Measurements from ENCODE around the gene TMSB15A.
A peak's percentile ranks its signal among the peaks of the same experiment; 100 is the strongest.
"Not testable (repeated sequence)": the region's sequence is repeated elsewhere in the genome, so short reads cannot be mapped to it uniquely, and the experiment has no call there.

The TMSB15A gene

GRCh38 chrX:102515975-102516941, at the start of gene TMSB15A:
TMSB15A (minus strand) TSS chrX:102516739.
- Mint-ChIP-seq H3K4me1 (ENCODE audit: low read depth) (peaks cover 6% of the 10 kb centered on the region), H3K4me3 (peak within 1 kb of the TSS; percentile 84), H3K27me3 (peaks cover 25% of the 10 kb centered on the region), H3K9me3 (ENCODE audit: low read depth) (no peaks in the 10 kb centered on the region), H3K27ac (no peak within 1 kb of the TSS), H3K36me3 (no peaks in the 10 kb centered on the region)

- no peak overlapping the region for H3K4me3 Mint-ChIP-seq
- no peak overlapping the region for H3K27ac Mint-ChIP-seq
- no peaks in the 10 kb centered on the region for H3K27me3 Mint-ChIP-seq
- no peaks in the 10 kb centered on the region for H3K9me3 Mint-ChIP-seq (ENCODE audit: low read depth)
- H3K36me3 Mint-ChIP-seq = no peaks in the 10 kb centered on the region
- H3K4me1 Mint-ChIP-seq (ENCODE audit: low read depth) = no peaks in the 10 kb centered on the region
Measured at GRCh38 chrX:102560423-102561068, 44.0 kb upstream of the TMSB15A start.

DNA sequence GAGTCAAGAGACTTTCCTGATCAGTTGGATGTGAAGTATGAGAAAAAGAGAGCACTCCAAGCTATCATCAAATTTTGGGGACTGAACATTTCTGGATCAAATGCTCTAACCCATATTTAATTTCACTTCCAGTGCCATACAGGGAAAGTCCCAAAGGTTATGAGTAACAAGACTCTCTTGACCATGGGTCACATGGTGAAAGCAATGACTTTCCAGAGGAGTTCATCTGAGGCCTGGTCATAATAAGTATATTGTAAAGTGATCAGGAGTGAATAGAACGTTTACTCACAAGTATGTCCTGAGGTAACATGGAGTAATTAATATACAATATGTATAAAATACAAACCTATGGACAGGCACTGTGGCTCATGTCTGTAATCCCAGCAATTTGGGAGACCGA, 42.1 kb upstream of the TMSB15A start:
- no peak overlapping the region for H3K27ac Mint-ChIP-seq
- no peak overlapping the region for H3K4me3 Mint-ChIP-seq
- no peaks in the 10 kb centered on the region for H3K9me3 Mint-ChIP-seq (ENCODE audit: low read depth)
- no peaks in the 10 kb centered on the region for H3K27me3 Mint-ChIP-seq
- H3K4me1 Mint-ChIP-seq (ENCODE audit: low read depth) = no peaks in the 10 kb centered on the region
- no peaks in the 10 kb centered on the region for H3K36me3 Mint-ChIP-seq

- no peaks in the 10 kb centered on the region for H3K36me3 Mint-ChIP-seq
- H3K4me1 Mint-ChIP-seq (ENCODE audit: low read depth) = peaks cover 1% of the 10 kb centered on the region
- no peak overlapping the region for H3K27ac Mint-ChIP-seq
- peaks cover 2% of the 10 kb centered on the region for H3K27me3 Mint-ChIP-seq
- H3K9me3 Mint-ChIP-seq (ENCODE audit: low read depth) = no peaks in the 10 kb centered on the region
- no peak overlapping the region for H3K4me3 Mint-ChIP-seq
Measured at GRCh38 chrX:102548231-102548630, 31.7 kb upstream of the TMSB15A start.

DNA sequence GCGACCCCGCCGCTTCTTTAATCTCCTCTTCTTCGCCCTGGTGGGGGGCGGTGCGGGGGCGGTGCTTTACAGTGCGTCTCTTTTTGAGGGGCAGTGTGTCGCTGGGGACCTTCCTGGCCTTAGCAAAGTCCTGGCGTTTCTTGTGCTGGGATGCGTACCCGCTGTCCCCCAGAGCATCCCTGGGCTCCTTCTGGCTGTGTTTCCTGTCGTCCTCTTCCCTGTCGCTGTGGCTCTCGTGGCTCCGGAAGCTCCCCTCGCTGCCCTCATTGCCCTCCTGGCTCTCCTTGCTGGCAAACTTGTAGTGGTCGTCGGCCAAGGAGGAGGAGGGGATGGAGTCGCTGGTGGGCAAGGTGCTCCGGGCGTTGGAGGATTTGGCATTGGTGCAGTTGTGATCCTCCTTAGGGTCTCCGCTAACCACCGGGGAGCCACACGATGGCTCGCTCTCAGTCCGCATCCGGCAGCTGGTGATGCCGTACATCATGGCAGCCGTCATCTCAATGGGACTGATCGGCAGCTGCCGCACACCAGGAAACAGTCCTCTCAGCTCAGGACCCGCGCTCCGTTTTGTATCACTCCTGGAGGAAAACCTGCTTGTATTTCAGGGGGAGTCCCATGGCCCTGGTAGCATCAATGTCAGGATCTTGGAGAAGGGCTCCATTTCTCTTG, 30.4 kb upstream of the TMSB15A start:
- no peaks in the 10 kb centered on the region for H3K9me3 Mint-ChIP-seq (ENCODE audit: low read depth)
- H3K4me1 Mint-ChIP-seq (ENCODE audit: low read depth) = peaks cover 1% of the 10 kb centered on the region
- H3K36me3 Mint-ChIP-seq = no peaks in the 10 kb centered on the region
- H3K27ac Mint-ChIP-seq = no peak overlapping the region
- H3K4me3 Mint-ChIP-seq = peak overlapping the region; percentile 81
- peaks cover 2% of the 10 kb centered on the region for H3K27me3 Mint-ChIP-seq

DNA sequence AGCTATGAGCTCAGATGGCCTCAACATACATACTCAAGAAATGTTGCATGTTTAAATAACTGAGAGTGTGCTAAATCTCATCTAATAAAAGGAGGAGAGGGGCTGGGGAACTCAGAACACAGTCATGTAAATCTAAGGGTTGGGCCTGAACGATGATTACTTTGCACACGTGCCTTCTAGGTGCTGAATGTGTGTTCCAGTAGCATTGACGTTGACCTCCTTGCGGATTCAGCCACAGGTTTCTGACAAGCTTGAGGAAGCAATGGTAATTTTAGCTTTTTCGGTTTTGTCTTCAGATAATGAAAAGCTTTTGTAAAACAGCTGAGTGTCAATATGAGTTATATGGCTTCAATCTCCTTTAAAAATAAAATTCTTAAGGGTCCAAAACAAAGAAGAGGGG, 29.6 kb upstream of the TMSB15A start:
- not testable (repeated sequence) for H3K4me3 Mint-ChIP-seq; H3K27ac Mint-ChIP-seq; H3K27me3 Mint-ChIP-seq; H3K36me3 Mint-ChIP-seq; H3K4me1 Mint-ChIP-seq (ENCODE audit: low read depth); H3K9me3 Mint-ChIP-seq (ENCODE audit: low read depth)

DNA sequence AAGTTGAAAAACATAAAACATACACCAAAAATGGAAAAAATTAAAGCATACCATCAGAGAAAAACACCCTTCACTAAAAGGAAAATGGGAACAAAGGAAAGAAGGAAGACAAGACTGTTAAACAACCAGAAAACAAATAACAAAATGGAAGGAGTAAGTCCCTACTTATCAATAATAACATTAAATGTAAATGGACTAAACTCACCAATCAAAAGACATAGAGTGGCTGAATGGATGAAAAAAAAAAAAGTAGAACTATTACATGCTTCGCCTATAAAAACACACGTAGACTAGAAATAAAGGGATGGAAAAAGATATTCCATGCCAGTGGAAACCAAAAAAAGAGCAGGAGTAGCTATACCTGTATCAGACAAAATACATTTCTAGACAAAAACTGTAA, 19.4 kb upstream of the TMSB15A start:
- H3K36me3 Mint-ChIP-seq = no peaks in the 10 kb centered on the region
- no peaks in the 10 kb centered on the region for H3K9me3 Mint-ChIP-seq (ENCODE audit: low read depth)
- H3K27ac Mint-ChIP-seq = no peak overlapping the region

DNA sequence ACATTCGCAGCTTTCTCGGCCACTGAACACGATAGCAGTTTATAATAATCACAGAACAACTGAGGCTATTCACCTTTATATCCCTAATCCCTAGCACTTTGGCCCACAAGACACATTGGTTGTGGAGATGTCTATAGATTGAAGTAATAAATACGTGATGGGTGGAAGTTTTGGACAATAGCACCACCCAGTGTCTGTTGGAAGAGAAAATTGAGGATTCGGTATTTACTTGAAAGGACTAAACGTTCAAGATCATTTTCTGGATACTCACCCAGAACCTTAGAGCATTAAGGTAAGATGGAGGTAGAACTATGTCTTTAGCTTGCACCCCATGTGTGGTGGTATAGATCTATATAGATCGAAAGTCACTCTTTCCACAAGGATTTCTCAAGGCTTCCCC, 787 bp upstream of the TMSB15A start:
- no peaks in the 10 kb centered on the region for H3K36me3 Mint-ChIP-seq
- H3K4me3 Mint-ChIP-seq = peak overlapping the region; percentile 40
- no peak overlapping the region for H3K27ac Mint-ChIP-seq
- no peaks in the 10 kb centered on the region for H3K9me3 Mint-ChIP-seq (ENCODE audit: low read depth)
- peaks cover 6% of the 10 kb centered on the region for H3K4me1 Mint-ChIP-seq (ENCODE audit: low read depth)
- peaks cover 25% of the 10 kb centered on the region for H3K27me3 Mint-ChIP-seq

More for the DNA sequence above, 19.4 kb upstream of the TMSB15A start:
- H3K4me3 Mint-ChIP-seq = no peak overlapping the region
- H3K27me3 Mint-ChIP-seq = no peaks in the 10 kb centered on the region
- no peaks in the 10 kb centered on the region for H3K4me1 Mint-ChIP-seq (ENCODE audit: low read depth)

DNA sequence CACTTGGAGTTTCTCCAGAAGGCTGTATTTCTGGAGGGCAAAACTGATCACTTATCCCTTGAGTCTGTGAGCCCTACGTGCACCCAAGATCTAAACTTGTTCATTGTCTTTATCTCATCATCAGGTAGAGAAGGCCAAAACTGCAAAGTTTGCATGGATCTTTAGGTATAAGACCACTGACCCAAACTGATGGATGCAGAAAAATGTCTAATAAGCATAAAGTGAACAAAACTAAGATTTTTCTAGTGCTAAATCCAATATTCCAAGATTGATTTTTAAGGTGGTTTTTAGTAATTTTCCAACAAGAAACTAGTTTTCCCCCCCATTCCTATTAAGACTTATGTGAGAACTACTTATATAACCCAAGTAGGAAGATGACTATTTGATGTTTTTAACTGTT, 2.0 kb downstream of the TMSB15A start:
- H3K4me3 Mint-ChIP-seq = no peak overlapping the region
- H3K36me3 Mint-ChIP-seq = no peaks in the 10 kb centered on the region
- peaks cover 6% of the 10 kb centered on the region for H3K4me1 Mint-ChIP-seq (ENCODE audit: low read depth)
- no peak overlapping the region for H3K27ac Mint-ChIP-seq
- H3K27me3 Mint-ChIP-seq = peaks cover 25% of the 10 kb centered on the region
- H3K9me3 Mint-ChIP-seq (ENCODE audit: low read depth) = no peaks in the 10 kb centered on the region

DNA sequence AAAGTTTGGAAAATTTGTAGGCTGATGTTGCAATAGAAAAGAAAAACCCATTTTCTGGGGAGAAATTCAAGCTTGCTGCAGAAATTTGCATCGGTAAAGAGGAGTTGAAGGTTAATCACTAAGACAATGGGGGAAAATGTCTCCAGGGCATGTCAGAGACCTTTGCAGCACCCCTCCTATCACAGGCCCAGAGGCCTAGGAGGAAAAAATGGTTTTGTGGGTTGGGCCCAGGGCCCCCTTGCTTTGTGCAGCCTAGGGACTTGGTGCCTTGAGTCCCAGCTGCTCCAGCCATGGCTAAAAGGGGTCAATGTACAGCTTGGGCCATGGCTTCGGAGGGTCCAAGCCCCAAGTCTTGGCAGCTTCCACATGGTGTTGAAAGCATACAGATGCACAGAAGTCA, 17.8 kb downstream of the TMSB15A start:
- H3K4me1 Mint-ChIP-seq (ENCODE audit: low read depth) = no peaks in the 10 kb centered on the region
- no peak overlapping the region for H3K4me3 Mint-ChIP-seq
- no peaks in the 10 kb centered on the region for H3K36me3 Mint-ChIP-seq
- peaks cover 3% of the 10 kb centered on the region for H3K27me3 Mint-ChIP-seq
- H3K27ac Mint-ChIP-seq = no peak overlapping the region
- no peaks in the 10 kb centered on the region for H3K9me3 Mint-ChIP-seq (ENCODE audit: low read depth)

- no peak overlapping the region for H3K4me3 Mint-ChIP-seq
- H3K9me3 Mint-ChIP-seq (ENCODE audit: low read depth) = no peaks in the 10 kb centered on the region
- H3K4me1 Mint-ChIP-seq (ENCODE audit: low read depth) = no peaks in the 10 kb centered on the region
- peaks cover 3% of the 10 kb centered on the region for H3K27me3 Mint-ChIP-seq
- H3K36me3 Mint-ChIP-seq = no peaks in the 10 kb centered on the region
- no peak overlapping the region for H3K27ac Mint-ChIP-seq
Measured at GRCh38 chrX:102491766-102492165, 24.8 kb downstream of the TMSB15A start.

DNA sequence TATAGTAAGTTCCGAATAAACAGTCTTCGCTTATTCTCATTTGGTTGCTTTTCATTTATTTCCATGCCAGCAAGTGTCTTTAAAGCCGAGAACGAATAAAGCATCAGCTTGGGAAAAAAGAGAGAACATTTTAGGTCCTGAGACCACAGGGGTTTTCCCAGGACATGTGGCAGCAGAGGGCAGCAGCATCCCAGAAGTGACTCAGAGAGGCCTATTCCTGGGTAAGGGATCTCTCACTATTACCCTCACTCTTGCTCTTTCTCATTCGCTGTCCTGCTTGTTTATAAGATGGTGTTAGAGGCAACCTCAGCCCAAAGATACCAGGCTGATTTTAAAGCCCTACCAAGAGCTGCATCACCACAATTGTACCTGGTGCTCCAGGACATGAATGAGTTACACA, 37.8 kb downstream of the TMSB15A start:
- H3K4me1 Mint-ChIP-seq (ENCODE audit: low read depth); H3K27me3 Mint-ChIP-seq; H3K27ac Mint-ChIP-seq; H3K36me3 Mint-ChIP-seq; H3K4me3 Mint-ChIP-seq; H3K9me3 Mint-ChIP-seq (ENCODE audit: low read depth): not testable (repeated sequence)

- H3K27ac Mint-ChIP-seq; H3K4me3 Mint-ChIP-seq; H3K36me3 Mint-ChIP-seq; H3K27me3 Mint-ChIP-seq; H3K9me3 Mint-ChIP-seq (ENCODE audit: low read depth); H3K4me1 Mint-ChIP-seq (ENCODE audit: low read depth): not testable (repeated sequence)
Measured at GRCh38 chrX:102471762-102472220, 44.7 kb downstream of the TMSB15A start, which contains the start of gene TCP11X2. TCP11X2 (minus strand) TSS chrX:102471812.

DNA sequence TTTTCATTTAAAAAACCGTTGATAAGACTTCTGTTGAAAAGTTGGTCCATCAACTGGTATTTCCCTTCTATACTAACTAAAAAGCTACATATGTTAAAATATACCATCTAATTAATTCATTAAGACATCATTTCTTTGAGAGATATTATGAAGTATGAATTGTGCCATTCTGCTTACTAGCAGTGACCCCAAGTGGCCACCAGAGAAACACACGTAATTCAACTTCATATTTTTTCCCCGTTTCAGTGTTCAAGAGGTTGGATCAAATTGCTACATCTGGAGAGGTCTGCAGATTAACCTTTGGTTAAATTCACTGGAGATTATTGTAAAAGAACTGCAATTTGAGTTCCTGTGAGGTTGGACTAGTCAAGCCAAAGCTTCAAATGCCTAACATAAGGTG, 46.3 kb downstream of the TMSB15A start:
- H3K4me3 Mint-ChIP-seq = not testable (repeated sequence)

More for the DNA sequence above, 46.3 kb downstream of the TMSB15A start:
- not testable (repeated sequence) for H3K27me3 Mint-ChIP-seq; H3K36me3 Mint-ChIP-seq; H3K9me3 Mint-ChIP-seq (ENCODE audit: low read depth); H3K27ac Mint-ChIP-seq; H3K4me1 Mint-ChIP-seq (ENCODE audit: low read depth)
